Stimulated activated naive CD4-positive, alpha-beta T cell (primary cell): ENCODE data around the gene MYCBP2.
"Not testable (repeated sequence)": the region's sequence is repeated elsewhere in the genome, so short reads cannot be mapped to it uniquely, and the experiment has no call there.

ENCODE experiments used
- DNase-seq, 6 experiments: peaks; one replicate each; lab custom pipeline; 2025; lab: John Stamatoyannopoulos, UW

MYCBP2 gene

GRCh38 chr13:77033717-77034302, 293.1 kb downstream of the MYCBP2 start:
- DNase-seq = no peak

- no peak for DNase-seq
These were observed 295.1 kb downstream of the MYCBP2 start for GRCh38 chr13:77031656-77032243.

DNA sequence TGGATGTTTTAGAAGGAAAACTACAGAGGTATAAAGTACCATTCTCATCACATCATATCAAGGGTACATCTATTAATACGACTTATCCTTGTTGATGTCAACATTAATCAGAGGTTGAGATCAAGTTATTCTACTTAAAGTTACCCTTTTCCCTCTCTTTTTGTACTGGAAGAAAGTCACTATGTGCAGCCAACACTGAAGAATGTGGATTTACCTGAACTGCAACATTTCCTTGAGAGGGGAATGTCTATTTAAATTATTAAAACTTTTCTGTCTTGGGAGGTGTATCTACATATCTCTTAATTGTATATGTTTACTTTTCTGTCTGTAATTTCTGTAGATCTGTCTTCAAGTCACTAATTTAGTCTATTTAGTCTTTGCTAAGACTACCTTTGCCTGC, 297.5 kb downstream of the MYCBP2 start:
- DNase-seq = no peak

DNA sequence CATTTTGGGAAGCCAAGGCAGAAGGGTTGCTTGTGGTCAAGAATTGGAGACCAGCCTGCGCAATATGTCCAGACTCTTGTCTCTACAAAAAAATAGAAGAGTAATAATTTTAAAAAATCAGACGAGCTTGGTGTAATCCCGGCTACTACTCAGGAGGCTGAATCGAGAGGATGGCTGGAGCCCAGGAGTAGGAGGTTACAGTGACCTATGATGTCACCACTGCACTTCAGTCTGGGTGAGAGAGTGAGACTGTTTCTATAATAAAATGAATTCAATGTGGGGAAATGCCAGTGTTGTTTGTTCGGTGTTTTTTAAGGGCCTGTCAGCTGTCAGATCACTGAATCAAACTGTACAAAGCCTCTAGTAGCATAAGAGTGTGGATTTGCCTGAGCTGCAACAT, 298.7 kb downstream of the MYCBP2 start:
- no peak for DNase-seq

DNA sequence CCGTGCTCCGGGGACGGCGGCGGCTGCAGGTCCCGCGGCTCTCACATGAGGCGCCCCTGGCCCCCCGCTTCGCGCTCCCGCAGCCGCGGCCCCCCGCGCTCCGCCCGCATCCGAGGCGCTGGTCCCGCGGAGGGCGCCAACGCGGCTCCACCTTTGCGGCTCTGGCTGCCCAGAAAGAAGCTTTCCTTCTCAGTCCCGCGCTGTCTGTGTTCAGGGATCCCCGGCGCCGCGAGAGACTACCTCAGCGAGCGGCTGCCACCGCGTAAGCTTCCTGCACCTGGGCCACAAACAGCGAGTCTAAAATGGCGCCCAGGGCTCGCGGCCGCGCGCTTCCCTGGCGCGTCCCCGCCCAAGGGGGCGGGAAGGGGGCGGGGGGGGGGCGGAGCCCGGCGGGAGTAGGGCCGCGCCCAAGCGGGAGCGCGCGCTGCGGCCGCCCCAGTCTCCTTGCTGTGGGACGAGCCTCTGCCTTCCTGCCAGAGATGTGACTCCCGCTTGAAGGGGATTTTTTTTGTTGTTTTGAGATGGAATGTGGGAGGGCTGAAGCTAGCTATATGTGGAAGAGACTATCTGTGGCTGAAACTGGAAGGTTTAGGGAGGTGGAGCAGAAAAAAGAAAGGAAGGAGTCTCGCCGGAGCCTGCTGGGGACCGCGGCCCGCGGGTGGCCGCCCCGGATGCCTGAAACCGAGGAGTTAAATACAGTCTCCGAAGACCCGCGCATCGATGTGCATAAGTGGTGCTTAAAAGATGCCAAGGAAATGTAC, 299.9 kb downstream of the MYCBP2 start, which contains the start of gene FBXL3:
TSS of gene FBXL3 (minus strand) at position 299 of the 761 bp plus-strand sequence. CDS start 5,299 bp downstream, outside the sequence.
- peak; percentile 79 to 91 (median 84) for DNase-seq

- DNase-seq = peak; percentile 67 to 88 (median 78)
These were observed 300.5 kb downstream of the MYCBP2 start for GRCh38 chr13:77026255-77026860.

GRCh38 chr13:77022341-77022740, 304.6 kb downstream of the MYCBP2 start:
- DNase-seq = no peak

DNA sequence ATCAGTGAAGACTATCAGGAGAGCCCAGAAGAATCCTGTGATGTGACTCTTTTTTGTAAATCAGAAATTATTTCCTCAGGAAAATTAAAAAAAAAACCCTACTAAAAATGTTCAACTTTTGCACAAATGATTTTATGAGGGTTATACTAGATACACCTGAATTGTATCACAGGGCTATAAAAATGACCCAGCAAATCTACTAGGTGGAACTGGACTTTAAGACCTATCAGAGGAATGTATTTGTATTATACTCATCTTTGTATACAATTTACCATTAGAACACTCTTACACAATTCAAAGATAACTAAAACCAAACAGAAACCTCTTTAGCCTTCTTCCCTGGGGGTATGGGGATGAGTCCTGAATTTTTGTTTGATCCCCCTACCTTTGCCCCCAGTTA, 307.1 kb downstream of the MYCBP2 start:
- DNase-seq = no peak

- DNase-seq = no peak
These were observed 309.8 kb downstream of the MYCBP2 start for GRCh38 chr13:77016888-77017623.

DNA sequence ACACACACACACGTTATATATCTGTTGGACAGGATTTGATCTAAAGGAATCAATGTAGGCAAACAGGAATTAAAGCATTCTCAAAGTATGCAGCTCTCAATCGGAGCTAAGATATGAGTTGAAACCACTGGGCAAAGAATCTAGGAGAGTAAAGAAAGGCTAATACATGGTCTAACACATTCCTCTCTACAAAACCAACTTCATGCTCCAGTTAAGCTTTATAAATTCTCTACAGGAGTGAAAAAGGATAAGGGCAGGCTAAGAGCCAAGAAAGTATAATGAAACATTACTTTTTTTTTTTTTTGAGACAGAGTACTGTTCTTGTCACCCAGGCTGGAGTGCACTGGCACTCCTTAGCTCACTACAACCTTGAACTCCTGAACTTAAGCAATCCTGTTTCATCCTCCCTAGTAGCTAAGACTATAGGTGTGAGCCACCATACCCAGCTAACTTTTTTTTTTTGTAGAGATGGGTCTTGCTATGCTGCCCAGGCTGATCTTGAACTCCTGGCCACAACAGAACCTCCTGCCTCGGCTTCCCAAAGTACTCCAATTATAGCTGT, 310.6 kb downstream of the MYCBP2 start:
- no peak for DNase-seq

GRCh38 chr13:77014906-77015685, 311.8 kb downstream of the MYCBP2 start:
- DNase-seq = no peak

- DNase-seq = no peak
These were observed 312.9 kb downstream of the MYCBP2 start for GRCh38 chr13:77013853-77014542.

DNA sequence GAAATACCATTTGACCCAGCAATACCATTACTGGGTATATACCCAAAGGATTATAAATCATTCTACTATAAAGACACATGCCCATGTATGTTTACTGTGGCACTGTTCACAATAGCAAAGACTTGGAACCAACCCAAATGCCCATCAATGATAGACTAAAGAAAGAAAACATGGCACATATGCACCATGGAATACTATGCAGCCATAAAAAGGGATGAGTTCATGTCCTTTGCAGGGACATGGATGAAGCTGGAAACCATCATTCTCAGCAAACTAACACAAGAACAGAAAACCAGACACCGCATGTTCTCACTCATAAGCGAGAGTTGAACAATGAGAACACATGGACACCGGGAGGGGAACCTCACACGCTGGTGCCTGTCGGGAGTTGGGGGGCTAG, 317.2 kb downstream of the MYCBP2 start:
- not testable (repeated sequence) for DNase-seq

DNA sequence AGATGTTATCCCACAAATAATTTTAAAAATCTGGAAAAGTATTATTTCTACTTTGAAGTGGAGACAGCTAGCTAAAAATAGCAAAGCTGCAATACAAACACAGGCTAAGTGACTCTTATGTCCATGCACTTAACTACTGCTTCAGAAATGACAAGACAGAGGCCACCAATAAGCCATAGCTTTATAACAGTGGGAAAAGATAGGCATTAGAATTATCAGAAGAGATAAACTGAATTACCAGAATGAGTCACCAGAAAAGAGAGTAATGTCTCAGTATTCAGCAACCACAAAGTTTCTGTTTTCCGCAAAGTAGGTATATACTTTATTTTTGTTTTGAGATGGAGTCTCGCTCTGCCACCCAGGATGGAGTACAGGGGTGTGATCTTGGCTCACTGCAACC, 317.9 kb downstream of the MYCBP2 start:
- no peak for DNase-seq

DNA sequence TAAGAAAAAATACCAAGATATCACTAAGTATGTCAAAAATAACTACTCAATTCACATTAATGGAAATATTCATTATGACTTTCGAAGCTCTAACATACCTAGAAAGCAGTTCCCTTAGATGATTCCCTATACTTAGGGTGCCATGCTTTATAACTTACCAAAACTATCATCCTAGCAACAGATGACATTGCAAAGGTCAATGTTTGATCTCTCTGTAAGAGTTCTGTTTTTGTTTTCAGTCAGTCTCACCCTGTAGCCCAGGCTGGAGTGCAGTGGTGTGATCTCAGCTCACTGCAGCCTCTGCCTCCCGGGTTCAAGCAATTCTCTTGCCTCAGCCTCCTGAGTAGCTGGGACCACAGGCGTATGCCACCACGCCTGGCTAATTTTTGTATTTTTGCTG, 318.6 kb downstream of the MYCBP2 start:
- not testable (repeated sequence) for DNase-seq

GRCh38 chr13:77002590-77003190, 324.2 kb downstream of the MYCBP2 start:
- peak in 1 of 6 experiments; percentile 10 for DNase-seq

- no peak for DNase-seq
These were observed 324.8 kb downstream of the MYCBP2 start for GRCh38 chr13:77001963-77002587.

DNA sequence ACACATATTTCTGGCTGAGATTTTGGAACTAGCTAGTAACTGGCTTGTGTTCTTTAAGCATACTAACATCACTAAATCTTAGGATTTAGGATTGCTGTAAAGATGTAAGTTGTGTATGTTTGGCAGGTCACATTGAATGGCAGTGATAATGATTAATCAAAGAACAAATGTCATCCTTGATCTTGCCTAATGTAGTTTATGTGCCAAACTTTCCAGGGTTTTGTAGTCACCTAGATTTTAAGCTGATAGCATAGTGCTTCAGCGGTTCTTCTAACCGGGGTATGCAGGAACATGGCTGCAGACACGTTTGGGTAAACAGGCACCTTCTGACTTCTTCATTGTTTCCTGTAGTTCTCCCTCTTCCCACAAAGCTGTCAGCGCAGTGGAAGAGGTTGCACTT, 325.4 kb downstream of the MYCBP2 start:
- no peak for DNase-seq

- no peak for DNase-seq
These were observed 326.4 kb downstream of the MYCBP2 start for GRCh38 chr13:77000475-77000874.
